Measurements from ENCODE around the gene ASF1A.

DNA sequence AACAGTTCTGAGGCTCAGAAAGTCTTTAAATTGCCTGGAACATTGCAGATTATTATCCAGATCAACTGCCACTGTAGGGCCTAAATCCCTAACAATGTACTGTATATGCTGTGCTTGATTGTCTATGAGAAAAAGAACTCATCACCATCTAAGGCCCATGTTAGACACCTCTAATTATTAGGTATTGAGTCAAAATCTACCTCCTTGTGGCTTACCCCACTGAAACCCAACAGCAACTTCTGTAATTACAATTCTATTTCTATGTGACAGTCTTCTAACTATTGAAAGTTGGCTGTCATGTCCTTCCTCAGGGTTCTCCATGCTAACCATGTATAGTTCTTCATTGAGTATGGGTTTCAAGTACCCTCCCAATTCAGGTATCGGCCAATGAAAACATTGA, 27.1 kb downstream of the ASF1A start:
- TF ChIP-seq, protein P1, sequence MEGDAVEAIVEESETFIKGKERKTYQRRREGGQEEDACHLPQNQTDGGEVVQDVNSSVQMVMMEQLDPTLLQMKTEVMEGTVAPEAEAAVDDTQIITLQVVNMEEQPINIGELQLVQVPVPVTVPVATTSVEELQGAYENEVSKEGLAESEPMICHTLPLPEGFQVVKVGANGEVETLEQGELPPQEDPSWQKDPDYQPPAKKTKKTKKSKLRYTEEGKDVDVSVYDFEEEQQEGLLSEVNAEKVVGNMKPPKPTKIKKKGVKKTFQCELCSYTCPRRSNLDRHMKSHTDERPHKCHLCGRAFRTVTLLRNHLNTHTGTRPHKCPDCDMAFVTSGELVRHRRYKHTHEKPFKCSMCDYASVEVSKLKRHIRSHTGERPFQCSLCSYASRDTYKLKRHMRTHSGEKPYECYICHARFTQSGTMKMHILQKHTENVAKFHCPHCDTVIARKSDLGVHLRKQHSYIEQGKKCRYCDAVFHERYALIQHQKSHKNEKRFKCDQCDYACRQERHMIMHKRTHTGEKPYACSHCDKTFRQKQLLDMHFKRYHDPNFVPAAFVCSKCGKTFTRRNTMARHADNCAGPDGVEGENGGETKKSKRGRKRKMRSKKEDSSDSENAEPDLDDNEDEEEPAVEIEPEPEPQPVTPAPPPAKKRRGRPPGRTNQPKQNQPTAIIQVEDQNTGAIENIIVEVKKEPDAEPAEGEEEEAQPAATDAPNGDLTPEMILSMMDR (conservative IDR thresholded peaks at IDR 0.05; ENCODE audit: low read length) = no peak
- TF ChIP-seq EZH2phosphoT487 (IDR thresholded peaks at IDR 0.05; ENCODE audit: borderline replicate concordance) = no peak

All from Loucy (cell line).